CD4-positive, CD25-positive, alpha-beta regulatory T cell (primary cell): ENCODE measurements around the gene OGDH. TPM values are rescaled to one million over a fixed set of nuclear protein-coding genes. Genes with fewer than 3 reads are reported as not detected.
A peak's percentile ranks its signal among the peaks of the same experiment; 100 is the strongest.

ENCODE experiments used
- ATAC-seq, 2 donors: fragments of 150-1000 bp; cut with Tn5 transposase; one replicate each; pipeline ENCODE4 v1.10.0; 2021; ENCODE audit warnings: low read depth in 2 of 2, moderate number of reproducible peaks in 2 of 2, moderate library complexity in 1 of 2
- DNase-seq, 3 donors: peaks; one replicate each; pipeline versions ENCODE4 v3.0.0 to v3.0.0-alpha.2; 2012 to 2022; ENCODE audit warnings: mixed read lengths in 1 of 3
- H3K27ac ChIP-seq: one replicate; pipeline ENCODE4 v1.7.0; 2013; ENCODE audit warnings: mild to moderate bottlenecking, low read length; ENCODE audit not compliant: insufficient read depth, poor library complexity, severe bottlenecking
- H3K27me3 ChIP-seq: one replicate; pipeline ENCODE4 v1.7.0; 2013; ENCODE audit warnings: low read length; ENCODE audit not compliant: control insufficient read depth, insufficient read depth
- H3K36me3 ChIP-seq: one replicate; pipeline ENCODE4 v1.7.0; 2013; ENCODE audit warnings: mild to moderate bottlenecking, low read length, moderate library complexity; ENCODE audit not compliant: control insufficient read depth, insufficient read depth
- H3K4me1 ChIP-seq: 2 replicates; pipeline ENCODE4 v1.7.0; 2013; ENCODE audit warnings: mild to moderate bottlenecking, low read length; ENCODE audit not compliant: insufficient read depth, control insufficient read depth, poor library complexity, severe bottlenecking
- H3K4me3 ChIP-seq: one replicate; pipeline ENCODE4 v1.7.0; 2013; ENCODE audit warnings: low read depth, mild to moderate bottlenecking, low read length, moderate library complexity
- H3K9me3 ChIP-seq, 2 experiments: 1 replicate in 1 of 2; 2 replicates in 1 of 2; pipeline ENCODE4 v1.7.0; 2013; ENCODE audit warnings: low read length in 2 of 2, mild to moderate bottlenecking in 1 of 2, moderate library complexity in 1 of 2; ENCODE audit not compliant: control insufficient read depth in 2 of 2
- H3K27ac Mint-ChIP-seq, 3 donors: one replicate each; pipeline ENCODE4 v1.8.0; 2020 to 2022; ENCODE audit warnings: mild to moderate bottlenecking in 3 of 3, mixed read lengths in 3 of 3, moderate library complexity in 2 of 3
- H3K27me3 Mint-ChIP-seq: one replicate; pipeline ENCODE4 v1.8.0; 2022; ENCODE audit warnings: mild to moderate bottlenecking, mixed read lengths
- H3K36me3 Mint-ChIP-seq: one replicate; pipeline ENCODE4 v1.8.0; 2020; ENCODE audit warnings: mixed read lengths
- H3K4me1 Mint-ChIP-seq, 4 donors: one replicate each; pipeline ENCODE4 v1.8.0; 2020 to 2022; ENCODE audit warnings: mixed read lengths in 4 of 4, mild to moderate bottlenecking in 1 of 4
- H3K4me3 Mint-ChIP-seq, 4 donors: one replicate each; pipeline ENCODE4 v1.8.0; 2020 to 2022; ENCODE audit warnings: mild to moderate bottlenecking in 4 of 4, mixed read lengths in 4 of 4, moderate library complexity in 3 of 4
- H3K9me3 Mint-ChIP-seq, 7 donors: one replicate each; pipeline ENCODE4 v1.8.0; 2020 to 2022; ENCODE audit warnings: mixed read lengths in 7 of 7, mild to moderate bottlenecking in 3 of 7, moderate library complexity in 2 of 7
- polyA plus RNA-seq, 4 donors: library from polyadenylated mRNA; unstranded; fragments of 300-500 nt; fragmentation: Illumina TruSeq; gene quantifications; one replicate each; pipeline ENCODE4 v1.2.3, GENCODE V29; 2021
- total RNA-seq: library from RNA; stranded (reverse); gene quantifications from one replicate; pipeline ENCODE4 v1.2.3, GENCODE V29; 2022

The OGDH gene
- total and polyA plus RNA-seq, 5 donors from 2014 or later, result 56.4 to 157 (median 88.0) TPM

DNA sequence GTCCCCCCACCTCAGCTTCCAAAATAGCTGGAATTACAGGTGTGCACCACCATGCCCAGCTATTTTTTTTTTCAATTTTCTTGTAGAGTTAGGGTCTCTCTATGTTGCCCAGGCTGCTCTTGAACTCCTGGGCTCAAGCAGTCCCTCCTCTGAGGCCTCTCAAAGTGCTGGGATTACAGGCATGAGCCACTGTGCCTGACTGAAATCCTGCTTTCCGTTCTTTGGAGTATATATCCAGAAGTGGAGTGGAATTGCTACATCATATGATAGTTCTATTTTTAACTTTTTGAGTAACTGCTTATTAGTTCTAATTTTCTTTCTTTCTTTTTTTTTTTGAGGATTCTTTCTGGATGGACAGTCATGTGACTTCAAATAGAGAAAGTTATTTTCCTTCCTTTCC is 79.3 kb downstream of the OGDH start:
- DNase-seq, result no peak
- no peaks in the 10 kb centered on the region for H3K9me3 Mint-ChIP-seq
- H3K27me3 Mint-ChIP-seq, result no peaks in the 10 kb centered on the region
- Histone ChIP-seq H3K4me3 (no peak overlapping the region), H3K9me3 (no peaks in the 10 kb centered on the region), H3K4me1 (no peaks in the 10 kb centered on the region), H3K27ac (no peak overlapping the region), H3K27me3 (no peaks in the 10 kb centered on the region), H3K36me3 (peaks cover 55% of the 10 kb centered on the region)
- peaks cover 4 to 8% (median 5%) of the 10 kb centered on the region in 4 donors for H3K4me1 Mint-ChIP-seq
- no peak overlapping the region for H3K4me3 Mint-ChIP-seq
- H3K27ac Mint-ChIP-seq, result peak overlapping the region in 1 of 3 donors; percentile 27
- H3K36me3 Mint-ChIP-seq, result peaks cover 34% of the 10 kb centered on the region
- no peak for ATAC-seq

DNA sequence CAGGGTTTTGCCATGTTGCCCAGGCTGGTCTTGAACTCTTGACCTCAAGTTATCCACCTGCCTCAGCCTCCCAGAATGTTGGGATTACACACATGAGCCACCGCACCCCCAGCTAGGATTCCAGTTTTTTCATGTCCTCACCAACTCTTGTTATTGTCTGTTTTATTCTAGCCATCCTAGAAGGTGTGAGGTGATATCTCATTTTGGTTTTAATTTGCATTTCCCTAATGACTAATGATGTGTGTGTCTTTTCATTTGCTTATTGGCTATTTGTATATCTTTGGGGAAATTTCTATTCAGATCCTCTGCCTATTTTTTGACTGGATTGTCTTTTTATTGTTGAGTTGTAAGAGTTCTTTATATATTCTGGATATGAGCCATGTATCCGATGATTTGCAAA is 83.0 kb downstream of the OGDH start:
- peak overlapping the region in 2 of 3 donors; percentile 62 to 79 for H3K27ac Mint-ChIP-seq
- no peaks in the 10 kb centered on the region for H3K9me3 ChIP-seq
- DNase-seq, result no peak
- H3K27me3 Mint-ChIP-seq, result no peaks in the 10 kb centered on the region
- no peaks in the 10 kb centered on the region for H3K9me3 Mint-ChIP-seq
- no peaks in the 10 kb centered on the region for H3K27me3 ChIP-seq
- ATAC-seq, result no peak
- H3K36me3 Mint-ChIP-seq, result peaks cover 36% of the 10 kb centered on the region
- H3K4me1 Mint-ChIP-seq, result peaks cover 4 to 8% (median 5%) of the 10 kb centered on the region in 4 donors
- no peak overlapping the region for H3K4me3 ChIP-seq
- H3K27ac ChIP-seq, result no peak overlapping the region
- H3K4me1 ChIP-seq, result no peaks in the 10 kb centered on the region
- peaks cover 56% of the 10 kb centered on the region for H3K36me3 ChIP-seq
- no peak overlapping the region for H3K4me3 Mint-ChIP-seq

- Mint-ChIP-seq H3K9me3 (no peaks in the 10 kb centered on the region), H3K27ac (no peak overlapping the region), H3K27me3 (no peaks in the 10 kb centered on the region), H3K36me3 (peaks cover 50% of the 10 kb centered on the region), H3K4me1 (peaks cover 0 to 5% (median 2%) of the 10 kb centered on the region in 4 donors), H3K4me3 (no peak overlapping the region)
- Histone ChIP-seq H3K4me3 (no peak overlapping the region), H3K27me3 (no peaks in the 10 kb centered on the region), H3K9me3 (no peaks in the 10 kb centered on the region), H3K4me1 (no peaks in the 10 kb centered on the region), H3K36me3 (peaks cover 83% of the 10 kb centered on the region), H3K27ac (no peak overlapping the region)
- no peak for ATAC-seq
- no peak for DNase-seq
Observed at GRCh38 chr7:44693641-44694313, 87.3 kb downstream of the OGDH start.

DNA sequence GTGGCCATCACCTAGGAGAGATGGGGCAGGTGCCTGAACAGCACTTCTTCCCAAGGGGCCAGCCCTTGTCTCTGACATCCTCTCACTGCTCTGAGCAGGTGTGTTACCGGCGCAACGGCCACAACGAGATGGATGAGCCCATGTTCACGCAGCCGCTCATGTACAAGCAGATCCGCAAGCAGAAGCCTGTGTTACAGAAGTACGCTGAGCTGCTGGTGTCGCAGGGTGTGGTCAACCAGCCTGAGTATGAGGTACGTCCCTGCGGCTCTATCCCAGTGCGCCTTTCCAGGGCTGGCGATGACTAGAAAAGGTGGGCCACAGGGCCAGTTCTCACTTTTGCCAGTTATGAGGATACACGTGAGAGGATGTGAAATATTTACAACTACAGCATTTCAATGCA is 87.9 kb downstream of the OGDH start:
- no peak for DNase-seq
- peaks cover 87% of the 10 kb centered on the region for H3K36me3 ChIP-seq
- no peak overlapping the region for H3K27ac ChIP-seq
- H3K9me3 ChIP-seq, result no peaks in the 10 kb centered on the region
- Mint-ChIP-seq H3K27me3 (no peaks in the 10 kb centered on the region), H3K4me3 (no peak overlapping the region), H3K36me3 (peaks cover 51% of the 10 kb centered on the region), H3K9me3 (no peaks in the 10 kb centered on the region), H3K4me1 (peaks cover 0 to 5% (median 2%) of the 10 kb centered on the region in 4 donors), H3K27ac (peak overlapping the region in 1 of 3 donors; percentile 68)
- H3K4me3 ChIP-seq, result no peak overlapping the region
- H3K27me3 ChIP-seq, result no peaks in the 10 kb centered on the region
- ATAC-seq, result no peak
- H3K4me1 ChIP-seq, result no peaks in the 10 kb centered on the region

GRCh38 chr7:44694766-44695165 is 88.3 kb downstream of the OGDH start:
- ATAC-seq (no peak), DNase-seq (no peak)
- Histone ChIP-seq H3K9me3 (no peaks in the 10 kb centered on the region), H3K27me3 (no peaks in the 10 kb centered on the region), H3K4me3 (no peak overlapping the region), H3K27ac (no peak overlapping the region), H3K4me1 (no peaks in the 10 kb centered on the region), H3K36me3 (peaks cover 88% of the 10 kb centered on the region)
- Mint-ChIP-seq H3K36me3 (peaks cover 51% of the 10 kb centered on the region), H3K4me1 (peaks cover 0 to 2% (median under 1%) of the 10 kb centered on the region in 4 donors), H3K4me3 (no peak overlapping the region), H3K27ac (peak overlapping the region in 1 of 3 donors; percentile 68), H3K9me3 (no peaks in the 10 kb centered on the region), H3K27me3 (no peaks in the 10 kb centered on the region)

- H3K4me3 Mint-ChIP-seq, result no peak overlapping the region
- peaks cover 88% of the 10 kb centered on the region for H3K36me3 ChIP-seq
- no peak overlapping the region for H3K27ac ChIP-seq
- H3K27me3 ChIP-seq, result no peaks in the 10 kb centered on the region
- no peaks in the 10 kb centered on the region for H3K27me3 Mint-ChIP-seq
- no peak overlapping the region for H3K4me3 ChIP-seq
- ATAC-seq (no peak), DNase-seq (no peak)
- no peaks in the 10 kb centered on the region for H3K4me1 ChIP-seq
- H3K36me3 Mint-ChIP-seq, result peaks cover 54% of the 10 kb centered on the region
- no peaks in the 10 kb centered on the region for H3K9me3 ChIP-seq
- no peaks in the 10 kb centered on the region for H3K4me1 Mint-ChIP-seq
- H3K9me3 Mint-ChIP-seq, result no peaks in the 10 kb centered on the region
- H3K27ac Mint-ChIP-seq, result peak overlapping the region in 1 of 3 donors; percentile 15
Observed at GRCh38 chr7:44695756-44696155, 89.3 kb downstream of the OGDH start.

DNA sequence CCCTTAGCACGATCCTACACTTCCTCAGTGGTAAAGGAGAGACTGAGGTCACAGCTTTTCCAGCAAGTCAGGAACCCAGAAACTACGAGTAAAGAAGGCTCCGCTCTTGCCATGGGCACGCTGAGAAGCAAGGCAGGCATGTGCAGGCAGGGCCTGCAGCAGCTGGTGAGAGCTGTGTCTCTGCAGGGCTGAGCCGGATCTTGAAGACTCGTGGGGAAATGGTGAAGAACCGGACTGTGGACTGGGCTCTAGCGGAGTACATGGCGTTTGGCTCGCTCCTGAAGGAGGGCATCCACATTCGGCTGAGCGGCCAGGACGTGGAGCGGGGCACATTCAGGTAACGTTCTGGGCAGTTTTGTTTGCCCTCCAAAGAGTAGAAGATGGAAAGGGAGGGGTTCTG is 90.3 kb downstream of the OGDH start:
- H3K4me3 ChIP-seq, result no peak overlapping the region
- DNase-seq (no peak), ATAC-seq (no peak)
- H3K4me1 ChIP-seq, result no peaks in the 10 kb centered on the region
- no peaks in the 10 kb centered on the region for H3K27me3 ChIP-seq
- no peaks in the 10 kb centered on the region for H3K27me3 Mint-ChIP-seq
- H3K27ac Mint-ChIP-seq, result peak overlapping the region in 1 of 3 donors; percentile 15
- no peaks in the 10 kb centered on the region for H3K9me3 Mint-ChIP-seq
- no peak overlapping the region for H3K27ac ChIP-seq
- H3K4me3 Mint-ChIP-seq, result no peak overlapping the region
- H3K4me1 Mint-ChIP-seq, result no peaks in the 10 kb centered on the region
- peaks cover 93% of the 10 kb centered on the region for H3K36me3 ChIP-seq
- H3K9me3 ChIP-seq, result no peaks in the 10 kb centered on the region
- peaks cover 64% of the 10 kb centered on the region for H3K36me3 Mint-ChIP-seq
